Astrocyte (in vitro differentiated cells and primary cell): Measurements from ENCODE around the gene COX19. TPM values are rescaled to one million over a fixed set of nuclear protein-coding genes. Genes with fewer than 3 reads are reported as not detected.

ENCODE experiments used
- DNase-seq: peaks from one replicate; pipeline ENCODE4 v3.0.0-alpha.2; 2010; ENCODE audit warnings: low read depth
- FAIRE-seq: peaks from 2 replicates; lab custom pipeline; 2011; peaks lifted over from hg19 to GRCh38; lab: Jason Lieb, UNC
- H2AFZ ChIP-seq: 2 replicates; pipeline ENCODE4 v1.6.0; 2012; ENCODE audit warnings: low read depth, low read length, inconsistent platforms
- H3K27ac ChIP-seq: 2 replicates; pipeline ENCODE4 v1.5.1; 2011; ENCODE audit warnings: low read depth, low read length, inconsistent platforms
- H3K27me3 ChIP-seq: 2 replicates; pipeline ENCODE4 v1.6.0; 2011; ENCODE audit warnings: low read length, inconsistent platforms; ENCODE audit not compliant: insufficient read depth
- H3K36me3 ChIP-seq: 2 replicates; pipeline ENCODE4 v1.5.1; 2011; ENCODE audit warnings: low read length, inconsistent platforms; ENCODE audit not compliant: insufficient read depth
- H3K4me1 ChIP-seq: 2 replicates; pipeline ENCODE4 v1.5.1; 2011; ENCODE audit warnings: low read length, inconsistent platforms; ENCODE audit not compliant: insufficient read depth
- H3K4me2 ChIP-seq: 2 replicates; pipeline ENCODE4 v1.6.0; 2012; ENCODE audit warnings: low read length, inconsistent platforms
- H3K4me3 ChIP-seq: 2 replicates; pipeline ENCODE4 v1.5.1; 2011; ENCODE audit warnings: low read depth, mild to moderate bottlenecking, low read length, inconsistent platforms; ENCODE audit not compliant: insufficient read depth
- H3K79me2 ChIP-seq: 2 replicates; pipeline ENCODE4 v1.6.0; 2012; ENCODE audit warnings: mild to moderate bottlenecking, low read length, inconsistent platforms; ENCODE audit not compliant: insufficient read depth
- H3K9ac ChIP-seq: 2 replicates; pipeline ENCODE4 v1.6.0; 2012; ENCODE audit warnings: mild to moderate bottlenecking, low read length, inconsistent platforms
- H3K9me3 ChIP-seq: 2 replicates; pipeline ENCODE4 v1.5.1; 2012; ENCODE audit warnings: low read depth, mild to moderate bottlenecking, low read length, inconsistent platforms; ENCODE audit not compliant: insufficient read depth
- H4K20me1 ChIP-seq: 2 replicates; pipeline ENCODE4 v1.6.0; 2012; ENCODE audit warnings: low read length, inconsistent platforms; ENCODE audit not compliant: insufficient read depth
- H3K27ac Mint-ChIP-seq: one replicate; pipeline ENCODE4 v1.8.0; 2021; ENCODE audit warnings: mild to moderate bottlenecking, mixed read lengths; ENCODE audit not compliant: unreplicated experiment
- H3K27me3 Mint-ChIP-seq: one replicate; pipeline ENCODE4 v1.8.0; 2021; ENCODE audit warnings: low read depth, mixed read lengths; ENCODE audit not compliant: unreplicated experiment
- H3K36me3 Mint-ChIP-seq: one replicate; pipeline ENCODE4 v1.8.0; 2021; ENCODE audit warnings: low read depth, mixed read lengths; ENCODE audit not compliant: unreplicated experiment
- H3K4me1 Mint-ChIP-seq: one replicate; pipeline ENCODE4 v1.8.0; 2021; ENCODE audit warnings: low read depth, mixed read lengths; ENCODE audit not compliant: unreplicated experiment
- H3K4me3 Mint-ChIP-seq: one replicate; pipeline ENCODE4 v1.8.0; 2021; ENCODE audit warnings: mild to moderate bottlenecking, moderate library complexity, mixed read lengths; ENCODE audit not compliant: unreplicated experiment
- H3K9me3 Mint-ChIP-seq: one replicate; pipeline ENCODE4 v1.8.0; 2021; ENCODE audit warnings: mild to moderate bottlenecking, mixed read lengths; ENCODE audit not compliant: unreplicated experiment
- CTCF ChIP-seq: IDR thresholded peaks from 2 replicates; pipeline ENCODE4 v1.5.1; 2011; ENCODE audit warnings: low read depth, mild to moderate bottlenecking, inconsistent platforms, low read length, moderate library complexity; ENCODE audit not compliant: insufficient read depth
- EZH2 ChIP-seq: IDR thresholded peaks from 2 replicates; pipeline ENCODE4 v1.6.1; 2012; ENCODE audit warnings: mild to moderate bottlenecking, low read length, inconsistent platforms; ENCODE audit not compliant: insufficient read depth
- total RNA-seq: library from RNA; stranded (reverse); gene quantifications from 2 replicates; pipeline ENCODE4 v1.2.1, GENCODE V29; 2021

Gene COX19
- total RNA-seq, 1 donor from 2014 or later, result 13.4 TPM

- TF ChIP-seq CTCF (no peak), EZH2 (no peak)
- H3K27me3 ChIP-seq, result no peaks in the 10 kb centered on the region
- H3K4me3 Mint-ChIP-seq, result no peak overlapping the region
- no peaks in the 10 kb centered on the region for H3K4me1 ChIP-seq
- FAIRE-seq (no peak), DNase-seq (no peak)
- H3K4me1 Mint-ChIP-seq, result no peaks in the 10 kb centered on the region
- no peak overlapping the region for H3K4me2 ChIP-seq
- no peak overlapping the region for H3K9ac ChIP-seq
- H2AFZ ChIP-seq, result no peak overlapping the region
- peaks cover 58% of the 10 kb centered on the region for H3K79me2 ChIP-seq
- no peaks in the 10 kb centered on the region for H3K36me3 ChIP-seq
- no peaks in the 10 kb centered on the region for H3K9me3 Mint-ChIP-seq
- peaks cover 17% of the 10 kb centered on the region for H3K36me3 Mint-ChIP-seq
- H3K27ac ChIP-seq, result no peak overlapping the region
- H3K27me3 Mint-ChIP-seq, result no peaks in the 10 kb centered on the region
- no peaks in the 10 kb centered on the region for H3K9me3 ChIP-seq
- H4K20me1 ChIP-seq, result peaks cover 71% of the 10 kb centered on the region
- H3K4me3 ChIP-seq, result no peak overlapping the region
- no peak overlapping the region for H3K27ac Mint-ChIP-seq
Observed at GRCh38 chr7:1019255-1019785, 44.0 kb upstream of the COX19 start.

- Histone ChIP-seq H3K9ac (no peak overlapping the region), H3K79me2 (peaks cover 53% of the 10 kb centered on the region), H3K36me3 (no peaks in the 10 kb centered on the region), H3K27ac (no peak overlapping the region), H3K4me1 (no peaks in the 10 kb centered on the region), H3K4me2 (no peak overlapping the region), H2AFZ (no peak overlapping the region), H4K20me1 (peaks cover 70% of the 10 kb centered on the region), H3K4me3 (no peak overlapping the region), H3K9me3 (no peaks in the 10 kb centered on the region), H3K27me3 (no peaks in the 10 kb centered on the region)
- no peak overlapping the region for H3K27ac Mint-ChIP-seq
- H3K36me3 Mint-ChIP-seq, result peaks cover 17% of the 10 kb centered on the region
- TF ChIP-seq CTCF, result no peak
- TF ChIP-seq EZH2, result no peak
- FAIRE-seq (no peak), DNase-seq (no peak)
- H3K4me3 Mint-ChIP-seq, result no peak overlapping the region
- no peaks in the 10 kb centered on the region for H3K9me3 Mint-ChIP-seq
- H3K4me1 Mint-ChIP-seq, result peaks cover 8% of the 10 kb centered on the region
- H3K27me3 Mint-ChIP-seq, result no peaks in the 10 kb centered on the region
Observed at GRCh38 chr7:1018334-1018695, 43.0 kb upstream of the COX19 start.

DNA sequence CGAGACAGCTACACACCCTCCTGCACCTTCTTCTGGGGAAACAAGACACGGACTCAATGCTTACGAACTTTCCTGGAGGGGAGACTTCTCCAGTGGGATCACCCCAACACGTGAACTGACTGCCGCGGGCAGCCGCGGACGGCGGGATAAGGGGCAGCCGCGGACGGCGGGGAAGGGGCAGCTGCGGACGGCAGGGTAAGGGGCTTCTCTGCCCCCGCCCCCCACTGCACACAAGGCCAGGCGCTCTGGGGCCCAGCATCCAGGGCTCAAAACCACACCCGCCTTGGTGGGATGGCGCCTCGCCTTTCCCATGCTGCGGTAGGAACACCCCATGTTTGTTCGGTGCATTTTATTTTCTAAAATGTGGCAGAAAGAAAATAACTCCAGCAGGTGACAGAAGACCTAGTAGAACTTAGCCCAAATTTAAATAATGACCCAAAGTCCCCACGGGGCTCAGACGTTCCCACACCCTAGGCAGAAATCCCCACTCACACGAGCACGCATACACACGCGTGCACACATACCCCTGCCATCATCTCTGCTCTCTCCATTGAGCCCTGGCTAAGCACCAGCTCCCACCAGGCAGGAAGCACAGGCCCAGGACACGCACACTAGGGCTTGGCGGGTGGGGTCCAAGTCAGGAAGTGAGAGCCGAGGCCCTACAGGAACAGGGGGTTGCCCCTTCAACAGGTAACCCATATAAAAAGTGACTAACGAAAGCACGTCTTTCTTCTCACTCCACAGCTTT is 42.4 kb upstream of the COX19 start:
- Mint-ChIP-seq H3K36me3 (peaks cover 17% of the 10 kb centered on the region), H3K27me3 (no peaks in the 10 kb centered on the region), H3K9me3 (no peaks in the 10 kb centered on the region), H3K27ac (peak overlapping the region; percentile 59), H3K4me3 (no peak overlapping the region), H3K4me1 (peaks cover 8% of the 10 kb centered on the region)
- H3K27ac ChIP-seq, result no peak overlapping the region
- H3K4me1 ChIP-seq, result no peaks in the 10 kb centered on the region
- no peak overlapping the region for H3K9ac ChIP-seq
- no peak for DNase-seq
- no peaks in the 10 kb centered on the region for H3K27me3 ChIP-seq
- H4K20me1 ChIP-seq, result peaks cover 70% of the 10 kb centered on the region
- H3K79me2 ChIP-seq, result peaks cover 48% of the 10 kb centered on the region
- H3K9me3 ChIP-seq, result no peaks in the 10 kb centered on the region
- TF ChIP-seq CTCF (no peak), EZH2 (no peak)
- H3K4me3 ChIP-seq, result no peak overlapping the region
- H2AFZ ChIP-seq, result no peak overlapping the region
- H3K36me3 ChIP-seq, result no peaks in the 10 kb centered on the region
- no peak for FAIRE-seq
- no peak overlapping the region for H3K4me2 ChIP-seq
